ENCODE results near the gene PTPRA.
"Not testable (repeated sequence)": the region's sequence is repeated elsewhere in the genome, so short reads cannot be mapped to it uniquely, and the experiment has no call there.

The PTPRA gene

GRCh38 chr20:3072530-3073250 lies 199.4 kb downstream of the PTPRA start:
- H3F3A ChIP-seq (ENCODE audit: control insufficient read depth, insufficient read depth), result no peaks in the 10 kb centered on the region
- no peak overlapping the region for H3K4me2 ChIP-seq (ENCODE audit: low read length)
- no peak for TF ChIP-seq CTCF (IDR thresholded peaks at IDR 0.05; ENCODE audit: low read depth, low read length, poor library complexity, severe bottlenecking)
- TF ChIP-seq EZH2phosphoT487 (IDR thresholded peaks at IDR 0.05; ENCODE audit: borderline replicate concordance, low read length), result no peak
- no peak overlapping the region for H3K4me3 ChIP-seq (ENCODE audit: low read length)
- H3K27ac ChIP-seq (ENCODE audit: low read depth, low read length), result no peak overlapping the region
- no peaks in the 10 kb centered on the region for H3K79me2 ChIP-seq (ENCODE audit: control insufficient read depth, low read length)
- H4K20me1 ChIP-seq (ENCODE audit: control insufficient read depth, insufficient read depth, low read depth, low read length), result no peaks in the 10 kb centered on the region
- H3K27me3 ChIP-seq (ENCODE audit: control insufficient read depth, low read length), result peaks cover 7% of the 10 kb centered on the region
- H3K36me3 ChIP-seq (ENCODE audit: control insufficient read depth, low read length), result no peaks in the 10 kb centered on the region
- H3K9me2 ChIP-seq (replicated peaks; ENCODE audit: control insufficient read depth, low read length), result no peaks in the 10 kb centered on the region
- no peaks in the 10 kb centered on the region for H3K9me3 ChIP-seq (ENCODE audit: control insufficient read depth, insufficient read depth, low read length)
- H3K4me1 ChIP-seq (ENCODE audit: control insufficient read depth, low read length), result peaks cover 5% of the 10 kb centered on the region; the same call in 1 of the 2 replicates

GRCh38 chr20:3073251-3073643 lies 200.0 kb downstream of the PTPRA start:
- not testable (repeated sequence) for H3K27me3 ChIP-seq (ENCODE audit: control insufficient read depth, low read length); H4K20me1 ChIP-seq (ENCODE audit: control insufficient read depth, insufficient read depth, low read depth, low read length); H3K4me2 ChIP-seq (ENCODE audit: low read length)

GRCh38 chr20:3074812-3075211 lies 201.5 kb downstream of the PTPRA start:
- Histone ChIP-seq H3K27me3 (ENCODE audit: control insufficient read depth, low read length) (peaks cover 6% of the 10 kb centered on the region), H3K27ac (ENCODE audit: low read depth, low read length) (no peak overlapping the region), H3K4me1 (ENCODE audit: control insufficient read depth, low read length) (no peaks in the 10 kb centered on the region), H3K79me2 (ENCODE audit: control insufficient read depth, low read length) (no peaks in the 10 kb centered on the region), H3F3A (ENCODE audit: control insufficient read depth, insufficient read depth) (no peaks in the 10 kb centered on the region), H3K4me2 (ENCODE audit: low read length) (no peak overlapping the region), H4K20me1 (ENCODE audit: control insufficient read depth, insufficient read depth, low read depth, low read length) (no peaks in the 10 kb centered on the region), H3K4me3 (ENCODE audit: low read length) (no peak overlapping the region), H3K9me2 (replicated peaks; ENCODE audit: control insufficient read depth, low read length) (no peaks in the 10 kb centered on the region), H3K36me3 (ENCODE audit: control insufficient read depth, low read length) (no peaks in the 10 kb centered on the region), H3K9me3 (ENCODE audit: control insufficient read depth, insufficient read depth, low read length) (no peaks in the 10 kb centered on the region)
- no peak for TF ChIP-seq EZH2phosphoT487 (IDR thresholded peaks at IDR 0.05; ENCODE audit: borderline replicate concordance, low read length)
- TF ChIP-seq CTCF (IDR thresholded peaks at IDR 0.05; ENCODE audit: low read depth, low read length, poor library complexity, severe bottlenecking), result no peak

More at GRCh38 chr20:3073251-3073643, 200.0 kb downstream of the PTPRA start:
- H3K4me1 ChIP-seq (ENCODE audit: control insufficient read depth, low read length); H3F3A ChIP-seq (ENCODE audit: control insufficient read depth, insufficient read depth); H3K36me3 ChIP-seq (ENCODE audit: control insufficient read depth, low read length); H3K4me3 ChIP-seq (ENCODE audit: low read length); H3K27ac ChIP-seq (ENCODE audit: low read depth, low read length); H3K9me3 ChIP-seq (ENCODE audit: control insufficient read depth, insufficient read depth, low read length); H3K79me2 ChIP-seq (ENCODE audit: control insufficient read depth, low read length); H3K9me2 ChIP-seq (replicated peaks; ENCODE audit: control insufficient read depth, low read length): not testable (repeated sequence)

GRCh38 chr20:3075315-3075714 lies 202.0 kb downstream of the PTPRA start:
- not testable (repeated sequence) for H3K79me2 ChIP-seq (ENCODE audit: control insufficient read depth, low read length); H3K4me2 ChIP-seq (ENCODE audit: low read length); H3K36me3 ChIP-seq (ENCODE audit: control insufficient read depth, low read length); H3K9me2 ChIP-seq (replicated peaks; ENCODE audit: control insufficient read depth, low read length); H3K27ac ChIP-seq (ENCODE audit: low read depth, low read length); H3K4me3 ChIP-seq (ENCODE audit: low read length); H3K27me3 ChIP-seq (ENCODE audit: control insufficient read depth, low read length); H3K4me1 ChIP-seq (ENCODE audit: control insufficient read depth, low read length); H3F3A ChIP-seq (ENCODE audit: control insufficient read depth, insufficient read depth); H3K9me3 ChIP-seq (ENCODE audit: control insufficient read depth, insufficient read depth, low read length); H4K20me1 ChIP-seq (ENCODE audit: control insufficient read depth, insufficient read depth, low read depth, low read length)
